HG03139 (cell line): Measurements from ENCODE around the gene TSPAN33.
A peak's percentile ranks its signal among the peaks of the same experiment; 100 is the strongest.
"Not testable (repeated sequence)": the region's sequence is repeated elsewhere in the genome, so short reads cannot be mapped to it uniquely, and the experiment has no call there.

Experiments used
- ATAC-seq: cut with Tn5 transposase; IDR thresholded peaks from one replicate; pipeline ENCODE4 v1.9.1; 2021; ENCODE audit not compliant: unreplicated experiment

Gene TSPAN33

GRCh38 chr7:129169686-129170440 is 25.4 kb downstream of the TSPAN33 start:
- ATAC-seq: peak; percentile 62

GRCh38 chr7:129170441-129171021 is 26.0 kb downstream of the TSPAN33 start:
- no peak for ATAC-seq

GRCh38 chr7:129173861-129174260 is 29.4 kb downstream of the TSPAN33 start:
- ATAC-seq: not testable (repeated sequence)

- ATAC-seq: no peak
These were observed 32.6 kb downstream of the TSPAN33 start for GRCh38 chr7:129176916-129177710.

- no peak for ATAC-seq
These were observed 40.6 kb downstream of the TSPAN33 start for GRCh38 chr7:129184981-129185670.

- ATAC-seq: no peak
These were observed 42.3 kb downstream of the TSPAN33 start for GRCh38 chr7:129186749-129187260.

- no peak for ATAC-seq
These were observed 43.3 kb downstream of the TSPAN33 start for GRCh38 chr7:129187681-129188371.

- ATAC-seq: no peak
These were observed 43.9 kb downstream of the TSPAN33 start, which contains the start of gene SMO for GRCh38 chr7:129188372-129188891. Gene SMO, plus strand, starts transcription at chr7:129188633. Its CDS starts 519 bp downstream, at chr7:129189152.

GRCh38 chr7:129188892-129189660 is 44.6 kb downstream of the TSPAN33 start:
- ATAC-seq: no peak

GRCh38 chr7:129189661-129190310 is 45.3 kb downstream of the TSPAN33 start:
- ATAC-seq: no peak

GRCh38 chr7:129191272-129191671 is 46.8 kb downstream of the TSPAN33 start:
- no peak for ATAC-seq

- no peak for ATAC-seq
These were observed 49.4 kb downstream of the TSPAN33 start for GRCh38 chr7:129193892-129194291.

- no peak for ATAC-seq
These were observed 53.3 kb downstream of the TSPAN33 start for GRCh38 chr7:129197771-129198170.

GRCh38 chr7:129199406-129199805 is 54.9 kb downstream of the TSPAN33 start:
- ATAC-seq: no peak

- ATAC-seq: no peak
These were observed 57.7 kb downstream of the TSPAN33 start for GRCh38 chr7:129202058-129202777.

GRCh38 chr7:129203050-129203741 is 58.7 kb downstream of the TSPAN33 start:
- no peak for ATAC-seq

- ATAC-seq: no peak
These were observed 60.8 kb downstream of the TSPAN33 start for GRCh38 chr7:129205126-129205818.
